Mucosa of descending colon (tissue), 3 donors: ENCODE results near the gene ACIN1. TPM values are rescaled to one million over a fixed set of nuclear protein-coding genes. Genes with fewer than 3 reads are reported as not detected.

Source experiments
- ATAC-seq: fragments of 200-7000 bp; cut with Tn5 transposase; one replicate; pipeline ENCODE4 v1.9.1; 2020; ENCODE audit warnings: mild to moderate bottlenecking, moderate library complexity
- DNase-seq, 3 donors: peaks; one replicate each; pipeline ENCODE4 v3.0.0-alpha.2; 2020
- H3K36me3 ChIP-seq: fragments of 200-600 bp; one replicate; pipeline ENCODE4 v1.8.0; 2021; ENCODE audit warnings: low read depth, mild to moderate bottlenecking
- H3K4me1 ChIP-seq: fragments of 200-600 bp; one replicate; pipeline ENCODE4 v1.8.0; 2021; ENCODE audit warnings: low read depth, mild to moderate bottlenecking
- H3K4me3 ChIP-seq: fragments of 200-600 bp; one replicate; pipeline ENCODE4 v1.8.0; 2021; ENCODE audit warnings: mild to moderate bottlenecking
- H3K9me3 ChIP-seq: fragments of 200-600 bp; one replicate; pipeline ENCODE4 v1.8.0; 2021; ENCODE audit warnings: mild to moderate bottlenecking
- intact Hi-C, 2 donors: fragments of 100-400 bp; cut with DNase I in 1 of 2; cut with micrococcal nuclease in 1 of 2; formaldehyde crosslinking; loops; one replicate each; pipeline versions ENCODE4 v1.11.0 to v1.11.1; 2022; cut with DNase I, micrococcal nuclease
- total RNA-seq, 3 donors: library from RNA; stranded (reverse); fragmentation: NEBNext Ultra II Directional in 2 of 3; extraction: Animal tissue kit (Norgen Biotek cat#: 25700) in 2 of 3; gene quantifications; one replicate each; pipeline versions ENCODE4 v1.2.1 to v1.2.4, GENCODE V29; 2021 to 2023
- TF ChIP-seq, protein P1 (sequence below): fragments of 200-600 bp; IDR thresholded peaks from one replicate; pipeline ENCODE4 v1.8.0; 2022; ENCODE audit warnings: antibody characterized with exemption, mild to moderate bottlenecking
- donor health status: DM: no; HTN: no; CAD: no; lungs with moderate emphysema.
- donor health status: DM: no; HTN: no; CAD: no.
- donor health status: DM: no; HTN: yes; CAD: no.

The ACIN1 gene
- total RNA-seq, 3 donors from 2014 or later = 143 to 172 (median 170) TPM

DNA sequence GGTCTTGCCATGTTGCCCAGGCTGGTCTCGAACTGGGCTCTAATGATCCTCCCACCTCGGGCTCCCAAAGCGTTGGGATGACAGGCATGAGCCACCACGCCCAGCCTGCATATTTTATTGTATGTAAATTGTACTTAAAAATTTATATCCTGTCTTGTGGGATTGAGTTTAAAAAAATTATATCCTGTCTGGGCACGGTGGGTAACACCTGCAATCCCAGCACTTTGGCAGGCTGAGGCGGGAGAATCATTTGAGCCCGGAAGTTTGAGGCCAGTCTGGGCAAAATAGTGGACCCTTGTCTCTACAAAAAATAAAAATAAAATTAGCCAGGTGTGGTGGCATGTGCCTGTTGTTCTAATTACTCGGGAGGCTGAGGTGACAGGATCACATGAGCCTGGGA is 38.0 kb upstream of the ACIN1 start:
- ATAC-seq = no peak
- intact Hi-C loops = no loop called here
- no peaks in the 10 kb centered on the region for H3K9me3 ChIP-seq
- no peaks in the 10 kb centered on the region for H3K4me1 ChIP-seq
- TF ChIP-seq, protein P1, sequence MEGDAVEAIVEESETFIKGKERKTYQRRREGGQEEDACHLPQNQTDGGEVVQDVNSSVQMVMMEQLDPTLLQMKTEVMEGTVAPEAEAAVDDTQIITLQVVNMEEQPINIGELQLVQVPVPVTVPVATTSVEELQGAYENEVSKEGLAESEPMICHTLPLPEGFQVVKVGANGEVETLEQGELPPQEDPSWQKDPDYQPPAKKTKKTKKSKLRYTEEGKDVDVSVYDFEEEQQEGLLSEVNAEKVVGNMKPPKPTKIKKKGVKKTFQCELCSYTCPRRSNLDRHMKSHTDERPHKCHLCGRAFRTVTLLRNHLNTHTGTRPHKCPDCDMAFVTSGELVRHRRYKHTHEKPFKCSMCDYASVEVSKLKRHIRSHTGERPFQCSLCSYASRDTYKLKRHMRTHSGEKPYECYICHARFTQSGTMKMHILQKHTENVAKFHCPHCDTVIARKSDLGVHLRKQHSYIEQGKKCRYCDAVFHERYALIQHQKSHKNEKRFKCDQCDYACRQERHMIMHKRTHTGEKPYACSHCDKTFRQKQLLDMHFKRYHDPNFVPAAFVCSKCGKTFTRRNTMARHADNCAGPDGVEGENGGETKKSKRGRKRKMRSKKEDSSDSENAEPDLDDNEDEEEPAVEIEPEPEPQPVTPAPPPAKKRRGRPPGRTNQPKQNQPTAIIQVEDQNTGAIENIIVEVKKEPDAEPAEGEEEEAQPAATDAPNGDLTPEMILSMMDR = no peak
- no peak for DNase-seq
- H3K4me3 ChIP-seq = no peak overlapping the region
- H3K36me3 ChIP-seq = no peaks in the 10 kb centered on the region

DNA sequence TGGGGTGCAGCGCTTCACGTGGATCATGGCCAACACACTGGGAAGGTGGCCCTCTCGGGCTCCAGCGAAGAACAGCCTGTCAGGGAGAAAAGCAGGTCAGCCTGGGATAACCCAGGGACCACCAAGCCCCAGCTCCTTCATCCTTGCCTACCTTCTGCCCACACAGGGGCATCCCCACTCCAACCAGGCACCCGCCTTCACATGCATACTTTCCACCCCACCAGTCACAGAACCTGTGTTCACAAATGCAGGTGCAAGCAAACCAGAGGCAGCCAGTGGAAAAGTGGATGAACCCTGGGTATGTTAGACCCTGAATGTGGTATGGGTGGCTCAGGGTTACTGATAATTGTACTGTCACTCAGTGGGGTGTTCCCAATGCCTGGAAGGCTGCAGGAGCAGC is 36.5 kb upstream of the ACIN1 start:
- no peak overlapping the region for H3K4me3 ChIP-seq
- H3K4me1 ChIP-seq = no peaks in the 10 kb centered on the region
- intact Hi-C loops = no loop called here
- TF ChIP-seq, protein P1 = no peak
- no peaks in the 10 kb centered on the region for H3K9me3 ChIP-seq
- H3K36me3 ChIP-seq = no peaks in the 10 kb centered on the region
- ATAC-seq (no peak), DNase-seq (no peak)

DNA sequence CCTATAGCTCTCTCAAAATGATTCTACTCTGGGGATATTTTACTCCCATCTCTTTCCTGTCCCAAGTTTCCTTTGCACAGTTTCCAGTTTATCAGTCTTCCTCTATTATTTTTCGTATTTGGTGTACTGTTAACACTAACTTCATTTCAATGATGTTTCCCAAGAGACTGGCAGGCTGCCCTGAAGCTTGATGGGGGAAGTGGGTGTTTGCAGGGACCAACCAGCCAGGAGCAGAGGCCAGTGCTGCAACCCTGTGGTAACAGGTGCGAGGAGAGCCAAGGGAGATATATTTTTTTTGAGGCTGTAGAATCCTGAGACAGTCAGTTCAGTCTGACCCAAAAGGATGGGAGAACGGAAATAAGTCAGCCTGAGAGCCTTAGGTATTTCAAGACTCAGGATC is 35.9 kb upstream of the ACIN1 start:
- TF ChIP-seq, protein P1 = no peak
- DNase-seq (no peak), ATAC-seq (no peak)
- Histone ChIP-seq H3K4me3 (no peak overlapping the region), H3K36me3 (no peaks in the 10 kb centered on the region), H3K9me3 (no peaks in the 10 kb centered on the region), H3K4me1 (no peaks in the 10 kb centered on the region)
- intact Hi-C loops = no loop called here

DNA sequence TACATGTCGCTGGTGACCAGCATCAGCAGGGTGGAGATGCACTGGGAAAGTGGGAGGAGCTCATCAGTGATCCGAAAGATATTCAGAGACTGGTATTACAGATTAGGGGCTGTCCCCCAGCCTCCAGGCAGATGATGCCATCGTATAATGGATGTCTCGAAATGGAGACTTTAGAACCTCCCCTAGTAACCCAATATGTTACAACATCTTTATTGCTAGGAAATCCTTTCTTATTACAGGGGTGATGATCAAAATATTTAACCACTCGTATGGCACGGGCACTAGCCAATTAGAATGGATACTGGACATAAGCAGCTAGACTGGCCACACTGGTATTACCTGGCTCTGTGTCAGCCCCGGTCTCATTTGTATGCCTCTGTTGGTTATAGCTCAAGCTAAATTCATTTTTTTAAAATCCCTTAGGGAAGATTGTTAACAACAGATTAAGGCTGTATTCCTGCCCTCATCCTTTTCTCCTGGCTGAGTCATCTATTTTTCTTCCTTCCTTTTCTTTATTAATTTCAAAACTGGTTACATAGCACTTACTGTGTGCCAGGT is 34.9 kb upstream of the ACIN1 start:
- ATAC-seq (no peak), DNase-seq (no peak)
- Histone ChIP-seq H3K4me3 (no peak overlapping the region), H3K36me3 (no peaks in the 10 kb centered on the region), H3K4me1 (no peaks in the 10 kb centered on the region), H3K9me3 (no peaks in the 10 kb centered on the region)
- intact Hi-C loops = no loop called here
- TF ChIP-seq, protein P1 = no peak

DNA sequence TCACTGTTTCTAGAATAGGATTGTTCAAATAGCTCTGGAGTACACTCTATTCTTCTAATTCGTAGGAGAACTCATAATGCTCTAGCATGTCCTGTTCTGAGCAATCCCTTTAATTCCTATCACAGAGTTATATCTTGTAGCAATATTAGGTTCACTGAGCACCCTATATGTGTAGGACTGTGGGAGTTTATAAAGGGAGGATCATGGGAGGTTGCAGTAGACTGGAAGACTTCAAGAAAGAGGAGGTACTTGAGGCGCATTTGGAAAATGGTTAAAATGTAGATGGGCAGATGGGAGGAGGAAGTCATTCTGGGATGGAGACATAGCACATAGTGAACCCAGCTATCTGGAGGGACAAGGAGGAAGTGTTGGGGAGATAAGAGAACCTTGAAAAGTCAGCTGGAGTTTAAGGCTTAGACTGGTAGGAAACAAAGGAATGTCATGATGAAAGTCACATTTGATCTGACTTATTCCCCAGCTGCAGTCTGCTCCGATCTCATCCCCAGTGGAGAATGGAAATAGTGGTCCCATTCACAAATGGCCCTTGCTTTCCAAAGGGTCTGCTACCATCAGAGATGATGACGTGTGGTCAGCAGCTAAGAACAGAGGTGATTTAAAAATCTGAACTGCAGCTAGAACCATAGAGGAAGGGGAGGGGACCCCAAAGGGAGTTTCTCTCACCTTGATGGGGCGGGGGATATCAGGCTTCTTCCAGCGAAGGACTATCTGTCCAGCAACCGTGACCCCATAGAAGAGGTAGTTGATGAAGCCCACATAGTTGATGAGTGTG is 34.2 kb upstream of the ACIN1 start:
- no peak overlapping the region for H3K4me3 ChIP-seq
- ATAC-seq (no peak), DNase-seq (no peak)
- intact Hi-C loops = no loop called here
- no peaks in the 10 kb centered on the region for H3K4me1 ChIP-seq
- TF ChIP-seq, protein P1 = no peak
- H3K9me3 ChIP-seq = no peaks in the 10 kb centered on the region
- H3K36me3 ChIP-seq = no peaks in the 10 kb centered on the region
